Stimulated activated CD4-positive, alpha-beta T cell treated with anti-CD3 and anti-CD28 coated beads, Interleukin-2, amount 100 ng/mL, for 48 hours (primary cell): ENCODE measurements around the gene LYRM1.
"Not testable (repeated sequence)": the region's sequence is repeated elsewhere in the genome, so short reads cannot be mapped to it uniquely, and the experiment has no call there.

Experiments
- DNase-seq, 2 donors: peaks; one replicate each; pipeline ENCODE4 v3.0.0-alpha.2; 2020

The LYRM1 gene

DNA sequence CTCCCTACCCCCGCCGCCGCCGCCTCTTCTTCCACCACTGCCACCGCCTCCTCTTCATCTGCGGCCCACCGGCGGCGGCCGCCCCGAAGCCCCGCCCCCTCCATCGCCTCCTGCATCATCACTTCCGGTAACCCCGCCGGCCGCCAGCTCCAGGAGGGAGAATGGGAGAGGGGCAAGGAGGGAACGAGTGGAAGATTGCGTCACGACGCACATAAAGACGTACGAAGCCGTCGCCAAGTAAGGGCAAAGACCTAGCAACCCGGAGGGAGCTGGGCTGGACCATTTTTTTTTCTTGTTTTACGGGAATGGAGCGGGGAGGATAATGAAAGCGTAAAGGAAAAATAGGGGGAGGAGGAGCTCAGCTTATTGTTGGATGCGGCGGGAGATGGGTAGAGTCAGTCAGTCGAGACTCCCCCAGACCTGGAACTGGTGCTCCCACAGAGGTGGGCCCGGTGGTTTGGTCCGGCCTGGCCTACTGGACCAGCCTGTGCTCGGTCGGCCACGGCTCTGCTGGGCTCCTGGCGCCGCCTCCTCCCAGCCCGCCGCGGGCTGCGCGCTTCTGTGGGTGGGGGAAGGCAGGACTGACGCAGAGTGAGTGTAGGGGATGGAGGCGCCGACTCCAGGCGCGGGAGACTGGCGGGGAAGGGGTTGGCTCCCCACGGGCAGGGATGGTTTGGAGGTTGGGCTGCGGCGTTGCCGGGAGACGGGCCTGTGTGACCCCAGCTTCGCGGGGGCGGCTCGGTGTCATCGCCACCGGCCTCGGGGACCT is at the start of gene LYRM1, which contains the start of gene DCUN1D3:
Gene LYRM1, plus strand, starts transcription at position 473 of the 769 bp plus-strand sequence. CDS start 14,785 bp downstream, outside the sequence.
Gene DCUN1D3, minus strand, starts transcription at position 60 of the 769 bp plus-strand sequence. CDS start 37,820 bp downstream, outside the sequence.
- DNase-seq: peak; percentile 85 to 88

DNA sequence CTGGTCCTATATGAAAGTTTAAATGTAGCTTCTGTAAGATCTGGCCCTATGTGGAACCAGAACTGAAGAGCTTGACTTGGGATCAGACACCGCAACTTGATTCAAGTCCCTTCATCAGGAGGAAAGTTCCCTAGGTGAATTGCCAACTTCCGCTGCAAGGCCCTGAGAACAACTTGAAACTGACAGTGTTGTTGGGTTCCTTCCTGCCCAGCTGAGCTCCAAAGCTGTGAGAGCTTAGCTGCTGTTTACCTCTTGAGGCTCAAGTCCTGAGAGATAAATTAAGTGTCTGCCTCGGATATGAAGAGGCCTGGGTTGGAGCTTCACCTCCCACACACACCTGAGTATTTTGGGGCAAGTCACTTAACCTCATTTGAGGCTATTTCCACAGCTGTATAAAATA is 49.6 kb upstream of the LYRM1 start:
- no peak for DNase-seq

DNA sequence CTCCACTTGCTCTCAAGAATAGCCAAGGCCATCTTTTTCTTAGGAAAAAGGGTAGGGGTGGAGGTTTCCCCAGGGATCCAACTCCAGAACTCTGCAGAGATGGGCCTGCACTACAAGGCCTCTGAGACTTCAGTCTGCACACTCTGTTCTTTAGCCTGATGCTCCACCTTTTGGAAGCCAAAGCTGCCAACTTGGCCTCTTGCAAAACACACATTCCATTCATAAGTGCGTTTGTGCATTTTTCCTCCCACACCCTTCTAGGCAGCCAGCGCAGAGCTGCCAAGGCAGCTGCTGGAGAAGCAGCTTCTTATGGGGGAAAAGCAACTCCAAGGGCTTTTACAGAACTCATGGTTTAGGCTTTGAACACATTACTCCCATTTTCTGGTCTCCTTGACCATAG is 49.0 kb upstream of the LYRM1 start:
- no peak for DNase-seq

DNA sequence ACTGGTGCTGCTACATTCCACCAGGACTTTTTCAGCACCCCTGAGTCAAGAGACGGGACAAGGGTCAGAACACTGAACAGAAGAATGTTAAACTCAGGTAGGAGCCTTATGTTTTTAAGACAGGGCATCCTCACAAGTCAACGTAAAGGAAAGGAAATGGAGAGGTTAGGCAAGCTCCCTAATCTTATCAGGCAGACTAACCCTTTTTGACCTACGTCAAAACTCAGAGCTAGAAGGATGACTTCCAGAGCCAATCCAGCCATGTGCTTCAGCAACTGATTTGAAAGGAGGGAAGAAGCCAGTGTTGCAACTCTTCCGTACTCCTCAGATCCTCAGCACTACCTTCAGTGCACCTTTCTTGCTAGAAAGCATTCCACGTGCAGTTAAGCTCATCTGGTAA is 47.4 kb upstream of the LYRM1 start:
- DNase-seq: no peak

- DNase-seq: no peak
Observed at GRCh38 chr16:20853981-20854620, 46.5 kb upstream of the LYRM1 start.

- no peak for DNase-seq
Observed at GRCh38 chr16:20854963-20855362, 45.6 kb upstream of the LYRM1 start.

- DNase-seq: no peak
Observed at GRCh38 chr16:20857281-20857680, 43.3 kb upstream of the LYRM1 start.

DNA sequence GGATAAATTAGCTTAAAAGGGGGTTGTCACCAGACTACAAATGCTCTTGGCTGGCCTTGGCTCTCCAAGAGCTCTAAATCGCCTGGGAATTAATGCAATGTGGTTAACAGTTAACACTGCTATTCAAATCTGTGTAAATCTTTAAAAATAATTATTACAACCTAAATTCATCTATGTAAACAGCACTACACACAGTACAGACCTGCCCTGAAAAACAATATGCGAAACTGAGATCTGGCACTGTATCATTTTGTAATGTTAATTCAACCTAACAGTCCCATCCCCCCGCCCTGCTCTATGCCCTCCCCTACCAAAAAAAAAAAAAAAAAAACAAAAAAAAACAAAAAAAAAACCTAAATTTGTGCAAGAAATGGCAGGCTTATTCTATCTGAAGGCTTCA is 41.3 kb upstream of the LYRM1 start:
- DNase-seq: no peak

- DNase-seq: no peak
Observed at GRCh38 chr16:20859699-20860098, 40.9 kb upstream of the LYRM1 start.

- no peak for DNase-seq
Observed at GRCh38 chr16:20860361-20860760, 40.2 kb upstream of the LYRM1 start.

DNA sequence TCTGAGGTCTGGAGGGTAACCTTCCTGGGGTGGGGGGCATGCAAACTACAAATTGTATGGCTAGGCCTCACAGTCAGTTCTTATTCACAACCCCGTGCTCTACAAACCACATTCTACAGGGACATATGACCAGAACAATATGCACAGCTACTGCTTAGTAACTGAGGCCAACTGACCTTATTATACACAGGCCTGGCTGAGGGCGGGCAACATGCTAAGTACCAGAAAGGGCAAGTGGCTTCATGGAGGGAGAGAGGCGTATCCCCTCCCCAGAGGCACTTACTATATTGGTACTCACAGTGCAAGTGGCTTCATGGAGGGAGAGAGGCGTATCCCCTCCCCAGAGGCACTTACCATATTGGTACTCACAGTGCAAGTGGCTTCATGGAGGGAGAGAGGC is 39.6 kb upstream of the LYRM1 start:
- DNase-seq: not testable (repeated sequence)

- no peak for DNase-seq
Observed at GRCh38 chr16:20862162-20862960, 38.2 kb upstream of the LYRM1 start.

- not testable (repeated sequence) for DNase-seq
Observed at GRCh38 chr16:20864376-20864775, 36.2 kb upstream of the LYRM1 start.

DNA sequence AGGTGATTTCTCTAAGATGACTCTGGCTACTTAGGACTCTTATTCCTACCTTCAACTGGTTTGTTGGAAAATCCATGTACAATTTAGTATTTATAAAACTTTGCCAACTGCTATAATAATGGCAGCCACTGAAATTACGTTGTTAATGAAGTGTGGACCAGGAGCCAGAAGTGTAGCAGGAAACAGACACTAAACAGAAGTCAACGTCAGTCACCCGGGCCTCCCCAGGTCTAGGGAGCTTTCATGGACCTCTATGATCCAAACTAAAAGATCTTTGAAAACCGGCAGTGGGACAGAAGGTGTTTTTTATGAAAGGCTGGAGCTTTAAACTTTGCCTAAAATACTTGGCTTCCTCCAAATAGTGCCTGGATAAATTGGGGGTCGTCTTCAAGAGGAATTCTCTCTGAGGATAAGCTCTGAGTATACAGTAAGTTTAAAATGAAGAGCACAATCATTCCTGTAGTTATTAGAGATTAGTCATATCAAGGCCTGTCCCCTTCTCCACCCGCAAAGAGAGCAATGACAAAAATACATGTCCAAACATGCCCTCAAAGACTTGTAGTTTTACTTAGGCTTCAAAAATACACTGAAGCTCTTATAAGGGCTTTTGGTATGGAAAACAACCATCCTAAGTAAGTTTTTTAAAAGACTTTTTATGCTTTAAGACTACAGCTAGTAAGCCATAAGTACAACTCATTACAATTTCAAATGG is 35.0 kb upstream of the LYRM1 start:
- DNase-seq: no peak

GRCh38 chr16:20866145-20866772 is 34.3 kb upstream of the LYRM1 start:
- peak in 1 of 2 donors; percentile 15 for DNase-seq

- DNase-seq: no peak
Observed at GRCh38 chr16:20866801-20867200, 33.8 kb upstream of the LYRM1 start.

GRCh38 chr16:20867585-20867984 is 33.0 kb upstream of the LYRM1 start:
- no peak for DNase-seq

- no peak for DNase-seq
Observed at GRCh38 chr16:20868890-20869289, 31.7 kb upstream of the LYRM1 start.

GRCh38 chr16:20870122-20870820 is 30.3 kb upstream of the LYRM1 start:
- no peak for DNase-seq

DNA sequence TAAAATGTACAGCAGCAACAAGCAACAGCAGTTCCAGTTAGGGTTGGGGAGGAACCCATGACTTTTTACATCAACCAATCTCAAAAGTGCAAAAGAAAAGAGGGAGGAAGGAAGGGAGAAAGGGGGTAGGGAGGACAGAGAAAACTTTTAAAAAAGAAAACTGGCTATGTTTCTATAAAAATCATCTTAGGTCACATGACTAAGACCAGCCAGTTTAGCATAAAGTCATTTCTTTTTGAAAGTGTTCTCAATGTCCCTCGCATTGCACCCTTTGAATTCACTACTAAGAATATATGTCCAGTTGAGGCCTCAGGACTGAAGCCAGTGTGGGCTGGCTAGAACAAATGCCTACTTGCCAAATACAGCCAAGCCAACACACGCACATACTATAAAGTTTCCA is 29.3 kb upstream of the LYRM1 start:
- no peak for DNase-seq

DNA sequence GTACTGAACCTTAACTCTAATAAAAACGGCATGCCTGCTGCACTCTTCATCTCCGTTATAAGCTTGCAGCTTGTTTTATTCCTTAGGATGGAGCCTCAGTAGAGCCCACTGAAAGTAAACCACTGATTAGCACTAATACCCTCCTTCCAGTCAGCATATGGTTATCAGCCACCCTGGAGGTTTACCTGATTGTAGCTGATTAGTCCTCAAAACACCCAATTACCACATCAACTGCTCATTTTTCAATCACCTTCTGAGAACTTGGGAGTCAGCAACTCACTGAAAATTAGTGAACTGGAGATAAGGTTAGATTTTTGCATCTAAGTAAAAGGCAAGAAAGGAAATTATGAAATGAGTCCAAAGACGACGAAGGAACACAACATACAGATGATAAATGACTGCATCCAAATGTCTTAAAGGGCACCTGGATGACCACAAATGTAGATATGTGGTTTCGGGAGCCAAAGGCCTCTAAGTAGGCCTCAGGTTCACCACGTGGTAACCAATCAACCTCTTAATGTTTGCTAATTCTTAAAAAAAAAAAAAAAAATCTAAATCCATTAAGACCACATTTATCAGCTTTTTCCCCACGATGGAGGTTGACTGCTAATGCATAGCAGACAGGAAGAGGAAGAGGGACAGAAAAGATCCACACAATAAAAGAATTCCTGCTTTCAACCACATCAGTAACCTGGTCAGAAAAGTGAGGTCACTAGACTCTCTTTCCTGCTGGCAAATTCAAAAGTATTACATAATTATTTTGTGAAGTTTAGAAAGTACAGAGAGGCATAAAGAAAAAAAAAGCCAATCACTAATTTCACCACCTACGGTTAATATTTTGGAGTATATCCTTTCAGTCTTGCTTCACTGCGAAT is 28.4 kb upstream of the LYRM1 start:
- DNase-seq: no peak
